22Rv1 (cell line): ENCODE results near the gene B4GALNT1.

Experiments used
- CTCF ChIP-seq: fragments of 450-650 bp; IDR thresholded peaks from 2 replicates; pipeline ENCODE4 v1.5.1; 2017; ENCODE audit warnings: mild to moderate bottlenecking
- ZFX ChIP-seq: fragments of 450-650 bp; IDR thresholded peaks from 2 replicates; pipeline ENCODE4 v1.6.1; 2017; ENCODE audit warnings: antibody characterized with exemption, borderline replicate concordance

- TF ChIP-seq CTCF (no peak), ZFX (no peak)
Observed at GRCh38 chr12:57614948-57615500, 18.0 kb downstream of the B4GALNT1 start.
